ENCODE data around the gene MAD1L1.
"Not testable (repeated sequence)": the region's sequence is repeated elsewhere in the genome, so short reads cannot be mapped to it uniquely, and the experiment has no call there.

The MAD1L1 gene

DNA sequence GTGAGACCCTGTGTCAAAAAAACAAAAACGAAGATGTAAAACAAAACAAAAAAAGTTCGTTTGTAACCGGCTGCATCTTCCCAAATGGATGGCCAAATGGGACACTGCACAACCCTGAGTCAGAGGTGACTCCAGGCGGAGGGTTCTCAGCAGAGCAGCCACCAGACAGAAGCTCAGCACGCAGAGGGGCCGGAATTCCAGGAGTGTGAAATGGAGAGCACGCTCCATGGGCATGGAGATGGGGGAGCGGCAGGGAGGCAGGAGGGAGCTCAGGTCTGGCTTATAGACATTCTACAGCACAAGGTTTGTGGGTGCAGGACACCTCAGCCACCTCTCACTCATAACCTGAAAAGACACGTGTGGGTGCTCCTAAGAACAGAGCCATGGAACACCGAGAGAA is 227.0 kb downstream of the MAD1L1 start:
- no peak for DNase-seq

DNA sequence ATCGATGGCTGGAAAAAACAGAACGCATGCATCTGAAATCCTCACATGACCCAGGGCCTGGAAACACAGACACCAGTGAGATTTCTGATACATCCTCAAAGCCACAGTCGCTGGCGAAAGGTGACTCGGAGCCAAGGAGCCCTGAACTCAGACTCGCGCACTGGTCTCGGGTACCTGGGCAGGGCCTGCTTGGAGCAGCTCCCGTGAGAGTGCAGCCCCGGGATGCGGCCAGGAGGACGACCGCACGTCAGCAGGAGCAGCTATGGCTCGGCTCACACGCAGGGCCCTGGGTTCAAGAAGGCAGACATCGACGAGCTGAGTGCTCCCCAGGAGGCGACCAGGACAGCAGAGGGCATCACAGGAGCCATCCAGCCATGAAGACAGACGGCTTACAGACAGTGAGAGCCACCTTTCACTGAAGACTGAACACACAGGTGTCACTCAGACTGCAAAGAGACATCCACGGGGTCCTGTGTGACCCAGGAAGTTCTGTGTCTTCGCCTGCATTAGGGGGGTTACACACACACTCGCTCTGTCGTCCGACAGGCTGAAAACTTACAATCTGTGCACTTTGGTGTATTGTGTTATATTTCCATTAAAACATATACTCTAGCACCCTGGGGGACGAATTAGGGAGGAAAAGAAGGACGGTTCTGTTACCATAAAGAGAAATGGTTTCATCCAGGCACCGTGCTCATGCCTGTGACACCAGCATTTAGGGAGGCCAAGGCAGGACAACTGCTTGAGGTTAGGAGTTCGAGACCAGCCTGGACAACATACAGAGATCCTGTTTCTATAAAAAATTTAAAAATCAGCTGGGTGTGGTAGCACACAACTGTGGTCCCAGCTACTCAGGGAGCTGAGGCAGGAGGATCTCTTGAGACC is 227.7 kb downstream of the MAD1L1 start:
- no peak for DNase-seq

DNA sequence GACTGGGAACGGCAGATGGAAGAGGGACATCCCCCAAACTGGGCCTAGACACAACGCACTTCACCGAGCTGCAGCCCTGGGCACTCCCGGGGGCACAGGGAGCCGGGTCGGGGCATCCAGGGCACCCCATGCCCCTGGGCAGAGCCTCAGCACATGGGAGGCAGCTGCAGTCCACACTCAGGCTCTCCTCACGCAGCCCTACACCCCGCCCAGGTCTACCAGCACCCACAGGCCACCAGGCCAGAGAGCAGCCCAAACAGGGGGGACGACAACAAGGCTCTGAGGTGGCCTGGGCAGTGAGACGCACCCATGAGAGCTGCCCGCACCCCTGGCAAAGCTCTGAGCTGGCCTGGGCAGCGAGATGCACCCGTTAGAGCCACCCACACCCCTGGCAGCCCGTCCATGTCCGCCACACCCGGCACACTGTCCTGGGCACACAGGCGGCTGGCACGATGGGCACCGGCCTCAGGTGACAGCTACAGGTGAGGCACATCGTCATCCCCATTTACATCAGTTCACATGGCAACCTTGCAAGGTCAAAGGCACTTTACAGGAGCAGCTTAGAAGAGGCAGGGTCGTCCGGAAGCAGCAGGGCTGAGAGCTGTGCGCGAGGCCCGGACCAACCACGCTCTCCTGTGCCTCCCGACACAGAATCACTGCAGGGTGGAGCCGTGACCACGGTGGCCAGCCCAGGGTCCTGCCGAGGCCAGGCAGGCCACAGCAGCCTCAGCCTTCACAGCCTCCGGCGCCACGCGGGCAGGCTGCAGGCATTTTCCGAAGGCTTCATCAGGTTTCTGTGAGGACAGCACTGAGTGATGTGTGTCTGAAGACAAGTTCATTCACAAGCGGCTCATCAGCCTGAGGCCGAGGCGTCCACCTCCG is 228.6 kb downstream of the MAD1L1 start:
- DNase-seq, result no peak

DNA sequence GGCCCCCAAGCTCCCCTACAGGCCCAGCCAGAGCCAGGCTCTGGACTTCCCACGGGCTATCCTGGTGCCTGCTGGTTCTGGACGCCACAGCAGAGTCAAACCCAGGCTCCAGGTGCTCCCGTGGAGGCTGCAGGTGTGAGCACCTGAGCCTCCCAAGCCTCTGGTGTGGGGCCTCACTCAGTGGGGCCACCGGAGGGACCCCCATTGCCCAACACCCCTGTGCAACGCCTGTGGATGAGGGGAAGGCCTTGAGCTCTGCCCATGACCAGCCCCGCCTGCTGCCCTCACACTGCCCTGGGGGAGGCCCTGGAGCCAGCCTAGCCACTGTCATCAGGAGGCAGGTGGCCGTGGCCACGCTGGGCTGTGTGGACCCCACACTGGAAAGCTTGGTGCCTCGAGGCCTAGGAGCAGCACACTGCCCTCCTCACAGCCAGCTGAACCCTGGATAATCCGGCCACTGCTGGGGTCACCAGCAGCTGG is 229.3 kb downstream of the MAD1L1 start:
- DNase-seq, result no peak

DNA sequence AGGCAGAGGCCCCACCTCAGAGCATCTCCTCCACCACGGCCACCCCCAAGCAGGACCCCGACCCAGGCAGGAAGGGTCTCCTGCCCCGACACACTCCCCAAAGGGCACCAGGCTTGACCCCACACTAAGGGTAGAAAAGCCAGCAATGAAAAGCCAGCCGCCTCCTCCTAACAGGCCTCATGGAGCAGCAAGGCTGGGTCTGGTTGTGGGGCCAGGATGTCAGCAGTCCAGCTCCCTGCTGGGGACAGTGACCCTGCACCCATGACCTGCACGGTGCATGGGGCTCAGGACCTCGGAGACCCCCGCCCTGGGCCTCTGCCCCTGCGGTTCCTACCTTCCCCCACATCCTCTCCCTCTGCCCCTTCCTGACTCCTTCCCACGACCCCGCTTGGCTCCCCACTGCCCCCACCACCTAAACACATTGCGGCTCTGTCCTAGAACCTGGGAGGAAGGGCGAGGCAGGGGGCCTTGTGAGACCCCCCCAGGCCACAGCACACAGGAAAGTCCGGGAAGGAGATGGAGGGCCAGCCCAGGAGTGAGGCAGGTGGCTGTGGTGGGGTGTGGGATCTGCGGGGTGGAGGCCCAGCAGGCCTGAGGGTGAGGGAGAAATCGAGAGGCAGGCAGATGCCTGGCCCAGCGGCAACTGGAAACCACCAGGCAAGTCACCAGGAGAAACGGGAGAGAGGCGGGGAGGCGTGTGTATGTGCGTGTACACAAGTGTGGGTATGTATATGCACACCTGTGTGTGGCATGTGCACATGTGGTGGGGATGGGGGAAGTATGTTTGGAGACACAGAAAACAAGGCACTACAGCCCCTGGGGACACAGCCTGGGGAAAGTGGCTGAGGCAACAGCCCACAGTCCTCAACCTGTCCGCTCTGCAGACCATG is 229.9 kb downstream of the MAD1L1 start:
- DNase-seq, result no peak

DNA sequence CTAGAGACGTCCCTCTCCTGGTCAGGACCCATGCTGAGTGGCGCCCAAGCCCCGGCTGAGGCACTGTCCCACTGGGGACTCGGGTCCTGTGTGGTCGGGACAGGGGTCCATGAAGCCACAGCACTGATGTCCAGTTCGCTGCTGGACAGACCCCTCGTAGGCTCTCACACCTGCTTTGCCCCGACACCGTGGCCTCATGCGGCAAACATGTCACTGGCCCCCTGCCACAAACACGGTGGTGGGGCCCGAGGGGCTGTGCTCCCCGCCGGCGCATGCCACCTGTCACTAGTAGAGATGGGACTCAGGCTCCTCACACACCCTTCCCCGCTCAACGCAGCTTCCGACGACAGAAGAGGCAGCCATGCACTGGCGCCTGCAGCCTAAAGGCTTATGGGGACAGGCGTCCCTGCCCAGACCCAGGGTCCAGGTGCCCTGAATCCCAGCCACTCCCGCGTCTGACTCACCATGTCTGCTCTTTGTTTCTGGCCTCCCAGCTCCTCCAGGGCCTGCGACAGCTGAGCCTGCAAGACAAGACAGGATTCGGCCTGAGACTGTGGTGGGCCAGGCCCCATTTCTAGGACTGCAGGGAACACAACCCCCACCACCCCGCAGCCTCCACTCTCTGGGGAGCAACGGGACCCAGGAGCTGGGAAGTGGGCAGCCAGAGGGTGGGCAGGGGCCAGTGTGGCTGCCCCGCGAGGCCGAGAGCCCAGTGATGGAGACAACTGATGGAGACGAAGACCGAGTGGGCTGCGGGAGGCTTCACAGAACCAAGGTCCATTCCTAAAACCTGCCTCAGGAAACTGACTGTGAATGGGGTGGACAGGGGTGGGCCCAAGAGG is 230.9 kb downstream of the MAD1L1 start:
- DNase-seq, result no peak

DNA sequence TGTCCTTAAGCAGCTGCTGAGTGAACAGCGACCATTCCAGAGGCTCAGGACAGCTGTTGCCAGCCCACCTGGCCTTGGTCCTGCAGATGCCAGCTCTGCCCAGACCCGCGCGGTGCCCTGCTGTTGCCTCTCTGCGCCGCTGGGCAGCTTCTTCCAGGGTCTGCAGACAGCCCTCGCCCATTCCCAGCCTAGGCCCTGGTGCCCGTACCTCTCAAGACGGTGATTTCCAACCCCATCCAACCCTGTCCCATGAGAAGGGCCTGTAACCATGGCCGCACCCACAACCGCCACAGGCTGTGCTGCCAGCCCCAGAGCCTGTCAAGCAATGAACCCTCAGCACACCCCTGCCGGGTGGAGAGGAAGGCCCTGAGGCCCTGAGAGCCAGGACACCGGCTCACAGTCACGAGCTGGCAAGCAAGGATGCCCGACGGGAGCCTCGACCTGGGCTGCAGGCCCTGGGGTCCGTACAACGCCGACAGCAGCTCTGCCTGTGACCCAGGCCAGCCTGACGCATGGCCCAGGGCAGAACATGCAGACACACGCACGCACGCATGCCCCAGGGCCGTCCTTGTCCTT is 231.9 kb downstream of the MAD1L1 start:
- DNase-seq, result no peak

DNA sequence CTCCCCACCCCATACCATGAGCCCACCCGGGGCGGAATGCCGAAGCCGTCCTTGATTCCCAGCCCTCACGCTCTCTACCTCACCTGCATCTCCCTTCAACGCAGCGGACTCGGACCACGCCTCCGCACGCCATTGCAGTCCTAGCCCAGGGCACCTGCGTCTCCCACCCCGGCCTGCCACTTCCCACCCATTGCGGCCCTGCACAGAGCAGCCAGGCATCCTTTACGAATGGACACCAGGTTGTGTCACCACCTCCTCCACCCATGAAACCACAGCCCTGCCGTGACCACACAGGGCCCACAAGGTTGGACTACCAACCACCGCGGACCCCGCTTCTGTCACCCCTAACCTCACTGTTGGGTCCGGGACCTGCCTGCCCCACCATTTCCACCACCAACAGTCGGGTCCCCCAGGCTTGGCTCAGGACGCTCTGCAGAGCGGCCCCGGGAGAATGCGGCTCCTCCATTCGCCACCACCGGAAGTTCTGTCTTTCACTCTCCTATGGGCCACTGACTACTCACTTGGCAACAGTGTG is 232.5 kb downstream of the MAD1L1 start:
- no peak for DNase-seq

DNA sequence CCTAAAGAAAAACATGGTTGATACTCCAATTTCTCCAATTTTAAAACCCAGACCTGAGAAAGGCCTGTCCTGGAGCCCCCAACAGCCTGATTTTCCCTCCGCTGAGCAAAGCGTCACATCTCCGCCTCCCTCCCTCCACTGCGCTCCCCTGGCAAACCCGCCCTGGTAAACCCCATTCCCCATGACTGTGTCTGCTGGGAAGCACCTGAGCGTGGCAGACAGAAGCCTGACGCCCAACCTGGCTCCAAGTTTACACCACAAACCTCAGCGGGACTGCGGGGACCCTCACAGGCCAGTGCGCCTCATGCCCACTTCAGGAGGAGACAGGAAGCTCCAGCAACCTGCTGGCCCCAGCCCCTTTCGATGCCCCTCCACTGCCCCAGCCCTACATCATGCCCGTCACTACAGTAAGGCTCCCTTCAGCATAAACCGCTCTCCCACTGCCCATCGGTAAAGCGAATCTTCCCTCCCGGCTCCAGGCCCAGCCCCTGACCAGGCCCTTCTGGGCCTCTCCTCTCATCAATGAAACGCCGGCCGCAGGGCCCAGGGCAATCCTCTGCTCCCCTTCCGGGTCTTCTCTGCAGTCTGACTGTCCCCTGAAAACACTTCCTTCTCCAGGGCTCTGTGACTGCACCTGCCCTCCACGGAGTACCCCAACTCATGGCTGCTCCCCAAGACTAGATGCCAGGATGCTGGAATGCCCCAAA is 233.3 kb downstream of the MAD1L1 start:
- no peak for DNase-seq

DNA sequence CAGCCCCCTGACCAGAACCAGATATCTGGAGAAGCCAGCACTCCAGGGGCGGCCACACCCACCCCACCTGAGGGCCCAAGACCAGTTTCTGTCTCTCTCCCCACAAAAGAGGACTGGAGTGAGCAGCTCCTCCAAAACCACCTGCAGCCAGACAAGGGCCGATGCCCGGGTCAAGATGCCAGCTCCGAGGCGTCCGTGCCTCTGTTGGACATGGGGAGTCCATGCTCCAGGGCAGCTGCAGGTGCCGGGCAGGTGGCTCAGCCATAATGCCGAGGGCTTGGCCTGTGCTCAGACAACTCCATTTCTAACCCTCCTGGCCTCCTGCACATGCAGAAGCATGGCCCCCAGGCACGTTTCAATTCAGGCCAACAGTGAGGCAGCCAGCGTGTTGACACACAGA is 234.6 kb downstream of the MAD1L1 start:
- no peak for DNase-seq

DNA sequence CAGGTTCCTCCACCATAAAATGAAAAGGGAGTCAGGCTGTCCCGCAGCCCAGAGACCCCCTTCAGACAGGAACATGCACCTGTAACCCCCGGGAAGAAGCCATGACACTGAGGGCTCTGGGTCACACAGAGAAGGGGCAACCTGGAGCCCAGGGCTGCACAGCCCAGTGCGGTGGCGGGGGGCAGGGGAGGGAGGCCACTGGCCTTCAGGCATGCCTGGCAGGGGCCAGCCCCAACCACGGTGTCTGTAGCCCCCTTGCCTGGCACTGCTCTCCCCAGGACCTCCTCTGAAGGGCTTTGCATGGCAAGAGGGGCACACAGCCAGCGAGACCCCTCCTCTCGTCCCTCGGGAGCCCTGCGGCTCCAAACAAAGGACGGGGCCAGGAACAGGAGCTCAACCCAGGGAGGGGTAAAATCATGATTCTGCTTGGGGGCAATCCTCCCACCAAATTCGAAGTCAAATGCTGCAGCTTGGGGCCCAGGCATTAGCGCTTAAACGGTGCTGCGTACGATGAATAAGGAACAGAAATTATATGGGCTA is 235.1 kb downstream of the MAD1L1 start:
- DNase-seq, result no peak

DNA sequence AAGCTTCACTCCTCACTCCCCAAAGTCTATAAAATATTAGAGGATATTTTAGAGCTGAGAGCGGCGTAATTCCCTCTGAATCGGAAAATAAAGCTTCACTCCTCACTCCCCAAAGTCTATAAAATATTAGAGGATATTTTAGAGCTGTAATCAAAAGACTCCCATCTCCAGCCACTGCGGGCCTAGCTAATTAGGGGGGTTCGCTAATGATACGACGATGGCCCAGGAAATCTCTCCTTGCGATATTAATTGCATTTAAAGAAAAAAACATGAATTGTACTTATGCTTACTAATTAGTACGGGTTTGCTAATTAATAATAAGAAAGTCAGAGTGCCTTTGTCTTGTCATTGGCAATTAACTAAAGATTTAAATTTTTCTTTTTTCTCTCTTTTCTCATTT is 235.9 kb downstream of the MAD1L1 start:
- DNase-seq, result no peak

DNA sequence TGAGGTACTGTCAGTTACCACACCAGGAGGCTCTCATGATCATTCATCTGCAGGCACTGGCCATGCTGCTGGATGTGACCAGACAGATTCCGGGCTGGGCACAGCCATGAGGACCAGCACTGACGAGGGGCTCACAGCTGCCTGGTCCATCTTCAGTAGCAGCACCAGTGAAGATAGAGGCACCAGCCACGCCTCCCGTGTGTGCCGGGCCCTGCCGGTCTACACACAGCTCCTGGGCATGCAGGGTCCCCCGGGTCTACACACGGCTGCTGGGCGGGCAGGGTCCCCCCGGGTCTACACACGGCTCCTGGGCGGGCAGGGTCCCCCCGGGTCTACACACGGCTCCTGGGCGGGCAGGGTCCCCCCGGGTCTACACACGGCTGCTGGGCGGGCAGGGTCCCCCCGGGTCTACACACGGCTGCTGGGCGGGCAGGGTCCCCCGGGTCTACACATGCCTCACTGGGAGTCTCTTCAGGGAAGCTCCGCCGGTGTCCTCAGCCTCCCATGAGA is 236.8 kb downstream of the MAD1L1 start:
- DNase-seq, result not testable (repeated sequence)

DNA sequence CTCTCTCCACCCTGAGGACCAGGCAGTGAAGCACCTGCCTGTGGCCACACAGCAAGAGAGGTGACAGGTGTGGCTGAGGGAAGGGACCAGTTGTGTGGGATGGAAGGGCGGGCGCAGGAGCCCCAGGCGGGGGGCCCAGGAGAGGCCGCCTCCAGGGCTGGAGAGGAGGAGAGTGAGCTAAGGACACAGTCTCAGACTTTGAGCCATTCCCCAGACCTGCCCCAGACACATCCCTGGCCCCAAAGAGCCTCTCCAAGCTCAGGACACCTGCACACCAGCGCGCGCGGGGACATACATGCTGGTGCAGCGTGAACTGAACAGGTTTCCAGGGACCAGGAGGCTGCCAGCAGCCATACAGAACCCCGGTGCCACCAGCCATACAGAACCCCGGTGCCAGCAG is 237.3 kb downstream of the MAD1L1 start:
- no peak for DNase-seq

DNA sequence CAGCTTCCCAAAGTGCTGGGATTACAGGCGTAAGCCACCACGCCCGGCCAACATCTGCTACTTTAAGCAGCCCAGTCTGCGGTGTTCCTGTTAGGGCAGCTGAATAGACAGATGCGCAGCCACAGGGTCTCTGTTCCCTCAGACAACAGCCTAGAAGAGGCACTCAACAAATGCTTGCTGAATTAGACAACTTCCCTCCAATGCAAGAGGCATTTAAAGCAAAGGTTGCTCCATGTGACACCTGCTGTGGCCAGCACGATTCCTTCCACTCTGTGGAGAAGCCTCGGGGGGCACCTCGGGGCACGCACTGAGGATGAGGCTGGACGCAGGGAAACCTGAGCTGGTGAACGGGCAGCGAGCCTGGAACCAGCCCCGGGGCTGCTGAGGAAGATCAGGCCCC is 237.8 kb downstream of the MAD1L1 start:
- no peak for DNase-seq

DNA sequence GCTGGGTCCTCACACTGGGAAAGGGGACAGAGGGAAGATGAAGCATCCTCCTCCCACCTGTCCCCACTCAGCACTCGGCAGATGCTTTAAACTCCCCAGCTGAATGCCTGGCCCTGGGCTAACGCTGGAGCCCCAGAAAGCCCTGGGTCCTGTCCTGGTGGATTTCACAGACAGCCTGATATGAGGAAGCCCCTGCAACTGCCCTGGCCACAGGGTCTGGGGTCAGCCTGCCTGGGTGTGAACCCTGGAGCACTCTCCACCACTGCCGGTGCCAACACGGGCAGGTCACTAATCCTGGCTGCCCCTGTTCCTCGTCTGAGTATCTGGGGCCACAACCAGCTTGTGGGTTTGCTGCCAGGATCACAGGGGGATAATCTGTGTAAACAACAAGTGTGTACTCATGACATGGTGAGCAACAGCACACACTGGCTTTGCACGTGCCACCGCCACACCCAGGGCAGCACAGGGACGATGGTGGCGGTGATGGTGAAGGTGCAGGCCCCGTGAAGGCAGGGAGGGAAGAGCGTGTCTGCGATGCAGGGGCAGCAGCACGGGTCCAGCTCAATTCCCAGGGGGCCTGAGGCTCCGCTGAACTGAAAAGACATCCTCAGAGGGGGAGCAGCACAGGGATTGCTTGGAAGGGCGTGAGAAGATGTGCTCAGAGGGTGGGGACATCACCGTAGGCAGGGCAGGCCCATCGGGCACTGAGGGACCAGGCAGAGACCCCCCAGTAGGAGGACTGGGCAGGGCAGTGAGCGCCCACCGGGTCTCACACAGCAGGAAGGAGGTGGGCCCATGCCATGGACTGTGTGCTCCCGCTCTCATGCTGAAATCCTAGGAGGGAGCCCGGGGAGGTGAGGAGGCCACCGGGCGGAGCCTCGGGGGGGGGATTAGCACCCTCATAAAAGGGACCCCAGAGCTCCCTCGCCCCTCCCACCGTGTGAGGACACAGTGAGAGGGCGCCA is 238.7 kb downstream of the MAD1L1 start:
- no peak for DNase-seq

DNA sequence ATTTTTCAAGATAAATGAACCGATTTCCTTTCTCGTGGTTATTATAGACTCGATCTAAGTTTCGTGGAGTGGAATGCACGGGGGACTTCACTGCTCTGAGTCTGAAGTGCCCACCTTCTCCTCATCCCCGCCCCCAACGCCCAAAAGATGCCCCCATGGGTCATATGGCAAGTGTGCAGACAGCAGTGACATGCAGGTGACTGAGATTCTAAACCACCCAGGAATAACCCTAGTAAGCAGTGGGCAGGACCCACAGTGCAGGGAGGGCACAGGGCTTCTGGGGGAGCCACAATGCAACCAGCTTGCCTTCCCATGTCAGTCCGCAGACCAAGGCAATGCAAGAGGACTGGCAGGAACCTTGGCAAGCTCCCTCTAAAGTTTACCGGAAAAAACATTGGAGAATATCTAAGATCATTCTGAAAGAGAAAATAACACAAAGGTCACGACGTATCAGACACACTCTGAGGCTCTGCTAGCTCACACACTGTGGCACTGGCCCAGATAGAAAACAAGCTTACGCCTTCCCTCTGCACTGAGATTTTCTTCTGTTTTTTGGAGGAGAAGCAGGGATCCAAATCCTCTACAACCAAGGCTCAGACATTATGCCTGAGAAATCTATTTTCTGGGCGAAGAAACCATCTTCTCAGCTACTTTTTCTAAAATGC is 239.6 kb downstream of the MAD1L1 start:
- no peak for DNase-seq

Measured in anterior cingulate cortex (tissue), 58 donors.